ENCODE measurements around the gene TRDMT1.

DNA sequence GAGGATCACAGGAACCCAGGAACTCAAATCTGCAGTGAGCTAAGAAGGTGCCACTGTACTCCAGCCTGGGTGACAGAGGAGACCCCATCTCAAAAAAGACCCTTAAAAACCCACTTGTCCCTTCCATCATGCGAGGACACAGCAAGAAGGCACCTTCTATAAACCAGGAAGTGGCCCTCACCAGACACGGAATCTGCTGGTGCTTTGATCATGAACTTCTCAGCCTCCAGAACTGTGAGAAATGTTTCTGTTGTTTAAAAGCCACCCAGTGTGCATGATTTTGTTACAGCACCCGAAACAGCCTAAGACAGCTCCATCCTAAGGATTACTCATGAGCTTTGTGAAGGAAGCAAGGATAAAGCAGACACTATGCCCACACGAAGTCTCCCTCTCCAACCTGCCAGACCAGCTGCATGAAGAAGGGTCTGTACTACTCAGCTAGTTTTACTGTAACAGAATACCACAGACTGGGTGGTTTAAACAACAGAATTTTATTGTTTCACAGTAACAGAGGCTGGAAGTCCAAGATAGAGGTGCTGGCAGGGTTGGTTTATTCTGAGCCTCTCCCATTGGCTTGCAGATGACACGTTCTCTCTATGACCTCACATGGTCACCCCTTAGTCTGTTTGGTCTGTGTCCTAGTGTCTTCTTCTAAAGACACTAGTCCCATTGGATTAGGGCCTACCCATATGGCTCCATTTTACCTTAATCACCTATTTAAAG is 40.3 kb upstream of the TRDMT1 start:
- TF ChIP-seq CTCF (conservative IDR thresholded peaks at IDR 0.05) (no peak), EZH2 (IDR thresholded peaks at IDR 0.05; ENCODE audit: low read depth) (no peak)
